GM19035 (cell line): ENCODE measurements around the gene PCDHGB4.
A peak's percentile ranks its signal among the peaks of the same experiment; 100 is the strongest.
"Not testable (repeated sequence)": the region's sequence is repeated elsewhere in the genome, so short reads cannot be mapped to it uniquely, and the experiment has no call there.

ENCODE experiments used
- ATAC-seq: cut with Tn5 transposase; IDR thresholded peaks from one replicate; pipeline ENCODE4 v1.9.1; 2021; ENCODE audit not compliant: unreplicated experiment

Gene PCDHGB4

GRCh38 chr5:141422742-141423291, 35.3 kb downstream of the PCDHGB4 start:
- no peak for ATAC-seq

DNA sequence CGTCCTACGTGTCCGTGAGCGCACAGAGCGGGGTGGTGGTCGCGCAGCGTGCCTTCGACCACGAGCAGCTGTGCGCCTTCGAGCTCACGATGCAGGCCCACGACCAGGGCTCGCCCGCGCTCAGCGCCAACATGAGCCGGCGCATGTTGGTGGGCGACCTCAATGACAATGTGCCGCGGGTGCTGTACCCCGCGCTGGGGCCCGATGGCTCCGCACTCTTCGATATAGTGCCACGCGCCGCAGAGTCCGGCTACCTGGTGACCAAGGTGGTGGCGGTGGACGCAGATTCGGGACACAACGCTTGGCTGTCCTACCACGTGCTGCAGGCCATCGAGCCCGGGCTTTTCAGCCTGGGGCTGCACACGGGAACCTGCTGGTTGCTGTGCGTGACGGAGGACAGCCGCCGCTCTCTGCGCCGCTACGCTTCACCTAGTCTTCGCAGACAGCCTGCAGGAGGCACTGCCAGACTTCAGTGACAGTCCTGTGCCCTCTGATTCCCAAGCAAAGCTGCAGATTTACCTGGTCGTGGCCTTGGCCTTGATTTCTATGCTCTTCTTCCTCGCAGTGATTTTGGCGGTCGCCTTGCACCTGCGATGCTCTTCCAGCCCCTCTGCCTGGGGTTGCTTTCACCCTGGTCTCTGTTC, 40.4 kb downstream of the PCDHGB4 start:
- no peak for ATAC-seq

DNA sequence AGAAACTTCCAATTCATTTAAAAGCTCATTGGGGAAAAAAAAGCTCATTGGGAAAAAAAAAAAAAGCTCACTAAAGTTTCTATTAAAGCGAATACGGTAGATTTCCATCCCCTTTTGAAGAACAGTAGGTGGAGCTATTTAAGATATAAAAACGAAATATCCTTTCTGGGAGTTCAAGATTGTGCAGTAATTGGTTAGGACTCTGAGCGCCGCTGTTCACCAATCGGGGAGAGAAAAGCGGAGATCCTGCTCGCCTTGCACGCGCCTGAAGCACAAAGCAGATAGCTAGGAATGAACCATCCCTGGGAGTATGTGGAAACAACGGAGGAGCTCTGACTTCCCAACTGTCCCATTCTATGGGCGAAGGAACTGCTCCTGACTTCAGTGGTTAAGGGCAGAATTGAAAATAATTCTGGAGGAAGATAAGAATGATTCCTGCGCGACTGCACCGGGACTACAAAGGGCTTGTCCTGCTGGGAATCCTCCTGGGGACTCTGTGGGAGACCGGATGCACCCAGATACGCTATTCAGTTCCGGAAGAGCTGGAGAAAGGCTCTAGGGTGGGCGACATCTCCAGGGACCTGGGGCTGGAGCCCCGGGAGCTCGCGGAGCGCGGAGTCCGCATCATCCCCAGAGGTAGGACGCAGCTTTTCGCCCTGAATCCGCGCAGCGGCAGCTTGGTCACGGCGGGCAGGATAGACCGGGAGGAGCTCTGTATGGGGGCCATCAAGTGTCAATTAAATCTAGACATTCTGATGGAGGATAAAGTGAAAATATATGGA, 43.0 kb downstream of the PCDHGB4 start, which contains the start of gene PCDHGA12:
PCDHGA12 (plus strand) TSS at position 176 of the 782 bp plus-strand sequence; CDS start at position 429, 253 bp downstream.
- ATAC-seq, result peak; percentile 83

DNA sequence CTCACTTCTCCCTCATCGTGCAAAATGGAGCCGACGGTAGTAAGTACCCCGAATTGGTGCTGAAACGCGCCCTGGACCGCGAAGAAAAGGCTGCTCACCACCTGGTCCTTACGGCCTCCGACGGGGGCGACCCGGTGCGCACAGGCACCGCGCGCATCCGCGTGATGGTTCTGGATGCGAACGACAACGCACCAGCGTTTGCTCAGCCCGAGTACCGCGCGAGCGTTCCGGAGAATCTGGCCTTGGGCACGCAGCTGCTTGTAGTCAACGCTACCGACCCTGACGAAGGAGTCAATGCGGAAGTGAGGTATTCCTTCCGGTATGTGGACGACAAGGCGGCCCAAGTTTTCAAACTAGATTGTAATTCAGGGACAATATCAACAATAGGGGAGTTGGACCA, 43.8 kb downstream of the PCDHGB4 start:
- peak; percentile 33 for ATAC-seq

DNA sequence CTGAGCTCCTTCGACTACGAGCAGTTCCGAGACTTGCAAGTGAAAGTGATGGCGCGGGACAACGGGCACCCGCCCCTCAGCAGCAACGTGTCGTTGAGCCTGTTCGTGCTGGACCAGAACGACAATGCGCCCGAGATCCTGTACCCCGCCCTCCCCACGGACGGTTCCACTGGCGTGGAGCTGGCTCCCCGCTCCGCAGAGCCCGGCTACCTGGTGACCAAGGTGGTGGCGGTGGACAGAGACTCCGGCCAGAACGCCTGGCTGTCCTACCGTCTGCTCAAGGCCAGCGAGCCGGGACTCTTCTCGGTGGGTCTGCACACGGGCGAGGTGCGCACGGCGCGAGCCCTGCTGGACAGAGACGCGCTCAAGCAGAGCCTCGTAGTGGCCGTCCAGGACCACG, 44.8 kb downstream of the PCDHGB4 start:
- ATAC-seq, result not testable (repeated sequence)

DNA sequence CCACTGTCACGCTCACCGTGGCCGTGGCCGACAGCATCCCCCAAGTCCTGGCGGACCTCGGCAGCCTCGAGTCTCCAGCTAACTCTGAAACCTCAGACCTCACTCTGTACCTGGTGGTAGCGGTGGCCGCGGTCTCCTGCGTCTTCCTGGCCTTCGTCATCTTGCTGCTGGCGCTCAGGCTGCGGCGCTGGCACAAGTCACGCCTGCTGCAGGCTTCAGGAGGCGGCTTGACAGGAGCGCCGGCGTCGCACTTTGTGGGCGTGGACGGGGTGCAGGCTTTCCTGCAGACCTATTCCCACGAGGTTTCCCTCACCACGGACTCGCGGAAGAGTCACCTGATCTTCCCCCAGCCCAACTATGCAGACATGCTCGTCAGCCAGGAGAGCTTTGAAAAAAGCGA, 45.2 kb downstream of the PCDHGB4 start:
- not testable (repeated sequence) for ATAC-seq

DNA sequence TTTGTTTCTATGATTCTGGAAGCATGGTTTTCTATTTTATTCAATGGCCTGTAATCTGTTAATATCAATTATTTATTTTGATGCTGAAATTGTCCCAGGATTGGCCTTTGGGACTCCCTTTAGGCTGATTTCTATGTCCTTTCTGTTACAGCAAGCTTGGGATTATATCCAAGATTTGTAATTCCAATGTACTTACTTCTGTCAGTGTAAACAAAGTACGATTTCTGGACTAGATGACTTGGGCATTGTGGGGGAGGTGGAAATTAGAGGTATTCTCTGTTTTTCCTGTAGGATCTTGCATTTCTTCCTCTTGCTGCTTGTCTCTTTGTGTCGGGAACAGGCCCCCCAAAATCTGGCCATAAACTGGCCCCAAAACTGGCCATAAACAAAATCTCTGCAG, 46.5 kb downstream of the PCDHGB4 start:
- no peak for ATAC-seq

DNA sequence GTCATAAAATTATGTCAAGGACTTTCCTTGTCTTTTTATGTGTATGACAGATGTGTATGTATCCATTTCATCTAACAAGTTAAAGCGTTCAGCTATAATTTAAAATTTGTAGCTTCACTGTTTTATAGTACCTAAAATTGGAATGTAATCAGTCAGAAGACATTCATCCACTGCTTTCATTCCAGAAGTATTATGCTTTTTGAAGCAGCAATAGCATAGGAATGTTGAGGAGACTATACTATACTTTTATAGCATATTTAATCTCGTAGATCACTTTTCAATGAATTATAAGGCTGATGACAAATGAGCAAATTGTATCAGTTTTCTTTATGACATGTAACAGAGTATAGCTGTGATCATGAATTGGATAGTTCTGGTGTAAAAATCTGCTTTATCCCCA, 49.7 kb downstream of the PCDHGB4 start:
- ATAC-seq, result no peak

GRCh38 chr5:141439411-141440141, 52.1 kb downstream of the PCDHGB4 start:
- ATAC-seq, result no peak
